GM19455 (cell line): ENCODE measurements around the gene COX8A.
"Not testable (repeated sequence)": the region's sequence is repeated elsewhere in the genome, so short reads cannot be mapped to it uniquely, and the experiment has no call there.

ENCODE experiments used
- ATAC-seq: cut with Tn5 transposase; IDR thresholded peaks from one replicate; pipeline ENCODE4 v1.9.1; 2021; ENCODE audit not compliant: unreplicated experiment

COX8A gene

DNA sequence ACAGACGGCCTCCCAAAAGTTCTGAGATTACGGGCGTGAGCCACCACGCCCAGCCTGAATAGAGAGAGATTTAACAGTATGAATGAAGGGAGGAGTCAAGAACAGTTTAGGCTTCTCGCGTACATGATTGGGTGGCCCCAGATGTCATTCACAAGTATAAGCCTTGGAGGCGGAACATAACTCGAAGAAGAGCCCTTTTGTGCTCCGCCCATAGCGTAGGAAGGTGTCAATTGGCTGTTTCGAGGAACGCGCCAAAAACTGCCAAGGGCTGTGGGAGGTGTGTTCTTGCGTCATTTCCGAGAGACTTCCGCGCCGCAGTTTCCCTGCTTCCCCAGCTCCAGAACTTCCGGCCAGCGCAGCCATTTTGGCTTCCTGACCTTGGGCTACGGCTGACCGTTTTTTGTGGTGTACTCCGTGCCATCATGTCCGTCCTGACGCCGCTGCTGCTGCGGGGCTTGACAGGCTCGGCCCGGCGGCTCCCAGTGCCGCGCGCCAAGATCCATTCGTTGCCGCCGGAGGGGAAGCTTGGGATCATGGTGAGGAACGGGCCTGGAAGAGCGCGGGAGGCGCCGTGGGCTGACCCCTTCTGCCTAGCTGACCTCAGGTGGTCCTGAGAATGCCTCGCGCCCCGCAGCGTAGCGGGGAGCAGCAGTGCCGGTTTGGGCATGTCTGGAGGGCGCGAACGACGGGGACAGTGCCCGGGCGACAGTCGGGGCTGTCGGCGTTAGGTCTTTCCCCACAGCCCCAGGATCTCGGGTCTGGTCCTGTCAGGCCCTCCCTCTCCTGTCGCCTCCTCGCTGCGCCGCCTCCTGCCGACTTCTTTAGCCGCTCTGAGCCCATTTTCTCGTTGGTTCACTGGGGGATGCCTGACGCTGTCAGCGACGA lies at the start of gene COX8A:
COX8A (plus strand) TSS at position 362 of the 885 bp plus-strand sequence; CDS start at position 423, 61 bp downstream.
- ATAC-seq: peak; percentile 93

DNA sequence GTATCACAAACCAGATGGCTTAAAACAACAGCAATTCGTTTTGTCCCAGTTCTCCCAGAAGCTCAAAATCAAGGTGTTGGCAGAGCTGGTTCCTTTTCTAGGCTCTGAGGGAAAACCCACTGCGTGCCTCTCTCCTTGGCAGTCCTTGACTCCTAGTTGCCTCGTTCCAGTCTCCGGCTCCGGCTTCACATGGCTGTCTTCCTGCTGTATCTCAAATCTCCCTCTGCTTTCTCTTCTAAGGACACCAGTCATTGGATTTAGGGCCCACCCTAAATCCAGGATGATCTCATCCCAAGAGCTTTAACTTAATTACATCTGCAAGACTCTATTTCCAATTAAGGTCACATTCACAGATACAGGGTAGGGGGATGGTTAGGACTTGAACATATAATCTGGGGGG lies 44.8 kb upstream of the COX8A start:
- no peak for ATAC-seq

GRCh38 chr11:63931045-63931444 lies 43.4 kb upstream of the COX8A start:
- ATAC-seq: no peak

GRCh38 chr11:63931876-63932275 lies 42.5 kb upstream of the COX8A start:
- ATAC-seq: no peak

- ATAC-seq: no peak
Observed at GRCh38 chr11:63933459-63933858, 41.0 kb upstream of the COX8A start.

DNA sequence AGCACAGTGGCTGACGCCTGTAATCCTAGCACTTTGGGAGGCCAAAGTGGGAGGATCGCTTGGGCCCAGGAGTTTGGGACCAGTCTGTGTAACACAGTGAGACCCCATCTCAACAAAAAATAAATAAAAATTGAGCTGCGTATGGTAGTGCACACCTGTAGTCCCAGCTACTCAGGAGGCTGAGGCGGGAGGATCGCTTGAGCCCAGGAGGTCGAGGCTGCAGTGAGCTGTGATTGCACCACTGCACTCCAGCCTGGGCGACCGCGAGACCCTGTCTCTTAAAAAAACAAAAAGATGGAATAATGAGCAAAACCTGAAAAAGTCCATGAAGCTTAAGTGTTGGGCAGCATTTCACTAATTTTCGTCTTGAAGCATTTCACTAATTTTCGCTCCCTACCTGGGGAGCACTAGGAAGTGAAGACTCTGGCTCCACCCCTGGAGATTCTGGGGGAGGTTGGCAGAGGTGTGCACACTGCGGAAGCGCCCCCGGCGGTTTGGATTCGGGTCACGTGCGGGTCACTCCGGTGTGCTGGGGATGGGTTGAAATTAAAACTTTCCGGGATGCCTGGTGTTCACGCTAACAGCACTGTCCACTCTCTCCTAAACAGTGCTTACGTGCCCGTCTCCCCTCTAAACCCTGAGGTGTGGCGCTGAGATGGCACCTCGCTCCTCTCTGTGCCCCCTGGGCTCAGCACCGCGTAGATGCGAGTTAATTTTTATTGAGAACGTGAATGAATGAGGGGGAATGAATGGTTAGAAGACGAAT lies 36.5 kb upstream of the COX8A start:
- peak; percentile 10 for ATAC-seq

DNA sequence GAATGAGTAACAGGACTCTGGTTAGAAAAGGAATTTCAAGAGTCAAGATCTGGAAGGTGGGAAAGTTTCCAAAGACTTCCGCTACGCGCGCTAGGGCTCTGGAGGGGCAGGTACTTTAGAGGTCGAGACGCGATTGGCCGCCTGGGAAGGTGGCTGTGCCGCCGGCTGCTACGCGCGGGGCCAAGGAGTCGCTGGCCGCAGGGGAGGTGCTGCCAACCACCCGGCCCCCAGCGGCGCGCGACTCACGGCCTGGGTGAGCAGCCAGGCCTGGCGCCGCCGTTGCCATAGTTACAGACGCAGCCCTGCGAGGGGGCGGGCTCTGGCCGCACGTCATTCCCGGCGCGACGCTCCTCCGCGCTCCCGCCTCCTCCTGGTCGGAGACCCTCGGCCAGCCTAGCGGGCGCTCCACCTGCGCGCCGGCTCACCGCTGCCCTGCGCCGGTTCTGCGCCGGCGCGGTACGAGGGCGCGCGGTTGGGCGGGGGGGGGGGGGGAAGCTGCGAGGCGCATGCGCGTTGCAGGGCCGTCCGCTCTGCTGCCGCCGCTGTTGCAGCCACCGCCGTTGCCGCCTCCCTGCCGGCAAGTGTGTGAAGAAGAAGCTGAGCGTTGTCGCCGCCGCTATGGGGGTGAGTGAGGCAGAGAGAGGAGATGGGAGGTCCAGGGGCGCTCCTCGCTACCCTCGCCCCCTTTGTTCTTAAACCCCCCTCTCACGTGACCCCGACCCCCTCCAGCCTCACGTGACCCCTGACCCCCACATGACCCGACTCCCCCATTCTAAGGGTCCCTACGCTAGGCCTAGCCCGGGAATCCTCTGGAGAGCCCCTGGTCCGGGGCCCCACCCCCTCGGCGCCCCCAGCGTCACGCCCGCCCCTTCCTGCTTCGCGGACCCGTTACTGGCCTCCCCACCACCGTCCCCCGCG lies 35.7 kb upstream of the COX8A start, which contains the start of gene NAA40:
NAA40 (plus strand) TSS at position 524 of the 918 bp plus-strand sequence; CDS start at position 619, 95 bp downstream.
- peak; percentile 82 for ATAC-seq

GRCh38 chr11:63939397-63939891 lies 35.0 kb upstream of the COX8A start:
- ATAC-seq: peak; percentile 4

DNA sequence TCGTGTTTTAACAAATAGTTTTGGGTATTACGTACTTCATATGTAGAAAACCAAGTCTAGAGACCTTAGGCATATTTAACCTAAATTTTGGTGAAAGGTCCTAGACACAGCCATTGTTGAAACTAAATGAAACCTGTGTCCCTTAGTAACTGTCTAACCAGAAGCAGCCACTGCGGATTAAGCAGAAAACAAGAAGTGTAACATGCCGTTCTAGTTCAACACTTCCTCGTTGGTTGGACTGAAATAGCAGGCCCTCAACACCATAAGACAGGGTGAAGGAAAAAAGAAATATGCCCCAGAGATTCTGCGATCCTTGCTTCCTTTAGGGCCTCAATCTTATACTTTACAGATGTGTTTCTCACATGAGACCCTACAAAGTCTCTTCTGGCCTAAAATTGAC lies 33.6 kb upstream of the COX8A start:
- ATAC-seq: no peak

GRCh38 chr11:63941901-63942300 lies 32.5 kb upstream of the COX8A start:
- ATAC-seq: no peak

DNA sequence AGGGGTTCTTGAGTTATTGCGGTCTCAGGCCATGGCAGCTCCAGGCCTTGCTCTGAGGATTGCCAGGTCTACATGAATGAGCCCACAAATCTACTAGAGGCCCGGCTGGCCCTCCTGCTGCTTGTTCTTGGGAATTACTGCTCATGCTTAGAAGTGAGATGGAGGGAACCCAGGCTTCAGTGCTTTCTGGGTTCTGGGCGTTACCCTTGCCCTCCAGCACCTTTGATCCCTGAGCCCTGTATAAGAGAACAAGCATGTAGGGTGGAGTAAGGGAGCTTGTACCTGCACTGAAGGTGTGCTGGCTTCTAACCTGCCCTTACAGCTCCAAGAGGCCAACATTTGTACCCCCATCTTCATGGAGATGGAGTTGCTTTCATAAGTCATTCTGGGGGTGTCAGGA lies 31.6 kb upstream of the COX8A start:
- no peak for ATAC-seq

- no peak for ATAC-seq
Observed at GRCh38 chr11:63944987-63945386, 29.4 kb upstream of the COX8A start.

GRCh38 chr11:63945477-63946163 lies 28.8 kb upstream of the COX8A start:
- no peak for ATAC-seq

DNA sequence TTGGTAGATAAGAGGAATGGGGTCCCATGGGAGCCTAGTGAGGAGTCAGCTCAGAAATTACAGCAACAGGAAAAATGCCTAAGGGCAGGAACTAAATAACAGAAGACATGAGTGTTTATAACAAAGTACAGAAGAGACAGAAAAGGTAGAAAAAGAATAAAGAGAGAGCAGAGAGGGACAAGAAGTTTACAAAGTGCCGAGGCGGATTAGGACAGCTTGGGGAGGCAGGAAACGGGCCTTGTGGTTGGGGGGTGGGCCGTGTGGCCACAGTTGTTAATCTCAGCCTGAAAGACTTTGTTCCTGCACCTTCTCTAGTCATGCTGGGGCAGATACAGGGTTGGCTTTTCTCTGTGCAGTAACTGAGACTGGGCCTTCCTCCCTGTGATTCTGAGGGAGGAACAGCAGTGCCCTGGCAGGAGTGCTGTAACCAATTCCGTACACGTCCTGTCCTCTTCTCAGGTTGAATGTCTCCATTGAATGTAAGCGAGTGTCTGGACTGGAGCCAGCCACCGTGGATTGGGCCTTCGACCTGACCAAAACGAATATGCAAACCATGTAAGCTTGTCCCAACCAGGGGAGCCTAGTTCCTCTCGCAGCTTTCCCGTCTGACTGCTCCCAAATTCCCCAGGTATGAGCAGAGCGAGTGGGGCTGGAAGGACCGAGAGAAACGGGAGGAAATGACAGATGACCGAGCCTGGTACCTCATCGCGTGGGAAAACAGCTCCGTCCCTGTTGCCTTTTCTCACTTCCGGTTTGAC lies 22.5 kb upstream of the COX8A start:
- no peak for ATAC-seq

- no peak for ATAC-seq
Observed at GRCh38 chr11:63952570-63952969, 21.9 kb upstream of the COX8A start.

GRCh38 chr11:63958008-63958407 lies 16.4 kb upstream of the COX8A start:
- ATAC-seq: no peak

GRCh38 chr11:63961608-63962412 lies 12.6 kb upstream of the COX8A start:
- no peak for ATAC-seq

DNA sequence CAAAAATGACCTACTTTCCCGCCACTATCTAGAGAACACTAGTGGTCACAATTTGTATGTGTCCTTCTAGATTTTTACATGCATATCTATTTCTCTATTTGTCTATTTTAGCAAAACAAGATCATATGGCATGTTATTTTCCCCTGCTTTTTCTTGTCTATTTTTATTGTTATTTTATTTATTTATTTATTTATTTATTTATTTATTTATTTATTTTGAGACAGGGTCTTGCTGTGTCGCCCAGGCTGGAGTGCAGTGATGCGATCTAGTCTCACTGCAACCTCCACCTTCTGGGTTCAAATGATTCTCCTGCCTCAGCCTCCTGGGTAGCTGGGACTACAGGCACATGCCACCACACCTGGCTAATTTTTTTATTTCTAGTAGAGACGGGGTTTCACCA lies 10.5 kb upstream of the COX8A start:
- not testable (repeated sequence) for ATAC-seq

DNA sequence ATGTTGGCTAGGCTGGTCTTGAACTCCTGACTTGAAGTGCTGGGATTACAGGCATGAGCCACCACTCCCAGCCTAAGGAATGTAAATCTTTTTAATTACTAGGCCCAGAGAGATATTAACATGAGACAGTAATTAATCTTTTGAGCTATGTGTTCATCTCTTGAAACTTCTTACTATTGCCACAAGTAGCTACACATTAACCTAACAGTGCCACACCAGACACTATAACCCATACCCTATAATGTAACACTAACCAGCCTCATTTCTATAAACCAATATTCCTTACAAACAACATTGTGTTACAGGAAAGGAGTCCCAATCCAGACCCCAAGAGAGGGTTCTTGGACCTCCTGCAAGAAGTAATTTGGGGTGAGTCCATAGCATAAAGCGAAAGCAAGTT lies 8.0 kb upstream of the COX8A start:
- ATAC-seq: no peak
